ENCODE data around the gene A1BG. TPM values are rescaled to one million over a fixed set of nuclear protein-coding genes. Genes with fewer than 3 reads are reported as not detected.

Gene A1BG
- total and polyA plus RNA-seq, 2 of the 8 experiments (the other 6 are each of a cell fraction or from before 2014, with no cell fraction given) = 20.8 to 69.6 TPM

DNA sequence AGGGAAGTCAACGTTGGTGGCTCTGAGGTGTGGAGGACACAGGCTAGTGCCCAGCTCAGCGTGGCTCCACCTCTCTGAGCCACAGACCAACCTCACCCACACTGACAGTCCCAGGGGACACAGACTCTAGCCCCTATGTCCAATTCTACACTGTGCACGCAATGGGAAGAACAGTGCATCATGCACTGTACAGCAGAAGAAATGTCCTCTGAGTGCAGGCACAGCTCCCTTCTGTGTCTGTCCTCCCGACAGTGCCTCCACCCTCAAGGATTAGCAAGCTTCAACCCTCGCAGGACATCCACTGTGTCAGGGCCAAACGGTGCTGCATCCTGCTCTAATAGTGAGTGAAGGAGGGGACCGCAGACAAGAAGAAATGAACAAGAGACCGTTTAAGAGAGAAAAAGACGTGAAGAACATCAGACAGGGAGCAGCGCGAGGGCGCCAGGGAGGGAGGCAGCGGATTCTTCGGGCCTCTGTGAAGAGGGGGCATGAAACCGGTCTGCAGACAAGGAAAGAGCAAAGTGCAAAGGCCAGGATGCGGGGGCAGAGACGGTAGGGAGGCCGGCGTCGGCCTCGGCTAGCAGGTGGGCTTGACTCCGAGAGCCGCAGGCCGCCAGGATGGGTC lies 26.9 kb upstream of the A1BG start:
- Histone ChIP-seq H3K23ac (ENCODE audit: insufficient read length) (no peak overlapping the region), H3K4me1 (replicated peaks in 1 of 4; ENCODE audit: control insufficient read depth in 3 of 4, insufficient read depth in 4 of 4, low read length in 3 of 4) (peaks cover 0 to 4% (median 2%) of the 10 kb centered on the region in 4 experiments; a peak in 2 of 7 replicates), H4K5ac (ENCODE audit: insufficient read length, low read depth, low read length) (peak overlapping the region; percentile 3), H3K4me3 (ENCODE audit: extremely low read depth in 1 of 4, insufficient read depth in 2 of 4, low read depth in 3 of 4, low read length in 4 of 4) (peak overlapping the region; percentile 56 to 77 (median 64)), H3K14ac (ENCODE audit: insufficient read length) (no peak overlapping the region), H3K18ac (ENCODE audit: extremely low read depth, low read length) (peak overlapping the region; percentile 55; the same call in 1 of the 2 replicates), H2AK5ac (ENCODE audit: low read depth, low read length) (no peak overlapping the region), H2BK15ac (ENCODE audit: low read length) (no peak overlapping the region), H4K20me1 (replicated peaks in 1 of 2; ENCODE audit: control insufficient read depth in 1 of 2, insufficient read depth in 2 of 2, low read length in 2 of 2) (peaks cover 0 to 5% of the 10 kb centered on the region in 2 experiments), H2BK5ac (ENCODE audit: low read depth, low read length) (no peak overlapping the region), H4K91ac (replicated peaks; ENCODE audit: insufficient read length, low read length) (peak overlapping the region; percentile 15), H3K36me3 (ENCODE audit: control insufficient read depth in 2 of 4, insufficient read depth in 4 of 4, low read length in 3 of 4) (no peaks in the 10 kb centered on the region), H3K9me3 (ENCODE audit: insufficient read depth in 2 of 2, low read depth in 1 of 2, low read length in 1 of 2) (no peaks in the 10 kb centered on the region), H4K8ac (ENCODE audit: extremely low read depth, insufficient read depth, low read length) (peak overlapping the region; percentile 86), H3K56ac (replicated peaks; ENCODE audit: insufficient read length, low read depth, low read length) (peak overlapping the region; percentile 33), H2BK12ac (ENCODE audit: low read depth, low read length) (no peak overlapping the region), H3K23me2 (ENCODE audit: low read depth, low read length) (peaks cover 7% of the 10 kb centered on the region), H2AFZ (ENCODE audit: low read length) (peak overlapping the region; percentile 78; the same call in 1 of the 2 replicates), H3K79me2 (ENCODE audit: control insufficient read depth in 1 of 2, insufficient read depth in 2 of 2, low read length in 2 of 2) (no peaks in the 10 kb centered on the region; a peak in 1 of 4 replicates), H3K79me1 (ENCODE audit: low read depth, low read length) (no peaks in the 10 kb centered on the region; the same call in 1 of the 2 replicates), H3K4me2 (ENCODE audit: insufficient read depth in 1 of 2, low read depth in 2 of 2, low read length in 2 of 2) (peak overlapping the region; percentile 91 to 98), H3K9ac (replicated peaks in 1 of 4; ENCODE audit: extremely low read depth in 1 of 4, low read depth in 3 of 4, low read length in 3 of 4) (peak overlapping the region; percentile 72 to 86 (median 80)), H3K27me3 (replicated peaks in 1 of 4; ENCODE audit: control insufficient read depth in 3 of 4, extremely low read depth in 1 of 4, insufficient read depth in 3 of 4, low read length in 3 of 4) (no peaks in the 10 kb centered on the region), H3K27ac (ENCODE audit: low read depth, low read length) (0 out of 2 replicates have a peak overlapping the region, but pooled peaks have one; percentile 72), H2BK120ac (replicated peaks; ENCODE audit: low read depth, low read length) (no peak overlapping the region), H2BK20ac (ENCODE audit: low read length) (no peak overlapping the region), H3K4ac (replicated peaks; ENCODE audit: insufficient read length, low read depth, low read length) (peak overlapping the region; percentile 21)
- POLR2A ChIA-PET (ENCODE audit: partially characterized antibody) = interaction anchor here (0.6 to 8.5 kb wide), 7 partner anchors 8 to 164 kb away, joined by 3 to 94 read pairs (median 5); partner anchors contain the start of genes TRIM28, ZNF497 and ZNF544
- TF ChIP-seq SAP30 (IDR thresholded peaks at IDR 0.05; ENCODE audit: insufficient read depth, insufficient replicate concordance, low read length) (peak; percentile 44), SP2 (IDR thresholded peaks at IDR 0.05; ENCODE audit: low read length) (no peak)
- no peak for FAIRE-seq
- 12% methylated on average over 24 of the region's 24 CpGs; no CpG with 5 or more reads in 1 of the 2 experiments for WGBS, 2 experiments (ENCODE audit: extremely low coverage in 1 of 2, insufficient coverage in 1 of 2, insufficient read length in 1 of 2, insufficient replicate concordance in 2 of 2, low coverage in 1 of 2, low lambda C conversion rate in 2 of 2, missing lambda C conversion rate in 1 of 2)
- CTCF ChIA-PET (ENCODE audit: partially characterized antibody) = interaction anchor here (1.0 to 1.7 kb wide), 4 partner anchors 9 to 18 kb away, joined by 4 to 6 read pairs (median 4); partner anchors contain the start of gene ZNF497
- no peak for DNase-seq (ENCODE audit: low read depth in 1 of 2, low spot score in 2 of 2)
